Activated CD4-positive, alpha-beta T cell treated with anti-CD3 and anti-CD28 coated beads, Interleukin-2, amount 10 ng/mL, durations not matched to agents 7 days and 5 days (primary cell): ENCODE measurements around the gene ZFPM1. TPM values are rescaled to one million over a fixed set of nuclear protein-coding genes. Genes with fewer than 3 reads are reported as not detected.

ENCODE experiments used
- CTCF ChIA-PET: fragments of 350-600 bp; sonication (Branson Sonifier 250); formaldehyde crosslinking; loops from one replicate; lab custom pipeline; 2021; ENCODE audit warnings: antibody characterized with exemption; lab: Charles Lee
- POLR2A ChIA-PET: fragments of 350-600 bp; sonication (Branson Sonifier 250); formaldehyde crosslinking; loops from one replicate; lab custom pipeline; 2021; ENCODE audit warnings: antibody characterized with exemption; lab: Charles Lee
- DNase-seq: peaks from one replicate; pipeline ENCODE4 v3.0.0-alpha.2; 2020
- H3K27ac Mint-ChIP-seq: one replicate; pipeline ENCODE4 v1.8.0; 2021; ENCODE audit warnings: mild to moderate bottlenecking, moderate library complexity, mixed read lengths
- H3K27me3 Mint-ChIP-seq: one replicate; pipeline ENCODE4 v1.8.0; 2021; ENCODE audit warnings: mixed read lengths
- H3K36me3 Mint-ChIP-seq: one replicate; pipeline ENCODE4 v1.8.0; 2021; ENCODE audit warnings: low read depth, mixed read lengths
- H3K4me1 Mint-ChIP-seq: one replicate; pipeline ENCODE4 v1.8.0; 2021; ENCODE audit warnings: mixed read lengths
- H3K4me3 Mint-ChIP-seq: one replicate; pipeline ENCODE4 v1.8.0; 2021; ENCODE audit warnings: mild to moderate bottlenecking, moderate library complexity, mixed read lengths
- H3K9me3 Mint-ChIP-seq: one replicate; pipeline ENCODE4 v1.8.0; 2021; ENCODE audit warnings: mixed read lengths
- total RNA-seq, 2 experiments: library from RNA; stranded (reverse); gene quantifications; one replicate each; pipeline ENCODE4 v1.2.3, GENCODE V29; 2021

The ZFPM1 gene
- total RNA-seq, 2 experiments from 2014 or later: 12.7 to 13.8 TPM

DNA sequence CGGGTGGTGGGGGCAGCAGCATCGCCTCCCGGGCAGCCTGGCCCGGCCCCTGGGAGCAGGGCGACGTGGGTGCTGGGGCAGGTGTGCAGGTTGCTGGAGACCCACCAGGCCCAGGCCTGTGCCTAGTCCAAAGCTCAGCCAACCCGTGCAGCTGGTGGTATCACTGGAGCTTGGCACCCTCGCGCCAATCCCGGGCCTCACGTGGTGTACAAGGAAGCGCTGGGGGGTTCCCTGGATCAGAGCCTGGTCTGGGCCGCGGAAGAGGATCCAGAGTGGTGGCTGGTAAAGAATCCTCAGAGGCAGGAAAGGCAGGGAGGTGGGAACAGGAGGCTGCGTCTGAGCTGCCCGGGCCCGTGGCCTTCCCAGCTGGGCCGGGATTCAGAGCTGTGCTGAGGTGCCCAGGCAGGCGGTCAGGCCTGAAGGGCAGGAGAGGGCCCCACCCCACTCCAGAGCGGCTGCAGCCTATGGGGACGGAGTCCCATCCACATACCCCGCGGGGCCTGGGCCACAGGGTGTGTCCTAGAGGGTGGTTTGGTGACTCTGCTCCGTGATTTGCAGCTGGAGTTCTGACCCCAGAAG lies 36.2 kb downstream of the ZFPM1 start:
- Mint-ChIP-seq H3K27me3 (no peaks in the 10 kb centered on the region), H3K4me3 (no peak overlapping the region), H3K36me3 (no peaks in the 10 kb centered on the region), H3K4me1 (no peaks in the 10 kb centered on the region), H3K27ac (no peak overlapping the region), H3K9me3 (no peaks in the 10 kb centered on the region)
- ChIA-PET POLR2A (interaction anchor here (0.6 kb wide), 1 partner anchor 8 kb away, joined by 5 read pairs; no protein-coding TSS in a partner anchor), CTCF (interaction anchor here (0.5 to 1.3 kb wide), 4 partner anchors 26 to 51 kb away, joined by 3 to 4 read pairs (median 3); no protein-coding TSS in a partner anchor)
- DNase-seq: no peak

DNA sequence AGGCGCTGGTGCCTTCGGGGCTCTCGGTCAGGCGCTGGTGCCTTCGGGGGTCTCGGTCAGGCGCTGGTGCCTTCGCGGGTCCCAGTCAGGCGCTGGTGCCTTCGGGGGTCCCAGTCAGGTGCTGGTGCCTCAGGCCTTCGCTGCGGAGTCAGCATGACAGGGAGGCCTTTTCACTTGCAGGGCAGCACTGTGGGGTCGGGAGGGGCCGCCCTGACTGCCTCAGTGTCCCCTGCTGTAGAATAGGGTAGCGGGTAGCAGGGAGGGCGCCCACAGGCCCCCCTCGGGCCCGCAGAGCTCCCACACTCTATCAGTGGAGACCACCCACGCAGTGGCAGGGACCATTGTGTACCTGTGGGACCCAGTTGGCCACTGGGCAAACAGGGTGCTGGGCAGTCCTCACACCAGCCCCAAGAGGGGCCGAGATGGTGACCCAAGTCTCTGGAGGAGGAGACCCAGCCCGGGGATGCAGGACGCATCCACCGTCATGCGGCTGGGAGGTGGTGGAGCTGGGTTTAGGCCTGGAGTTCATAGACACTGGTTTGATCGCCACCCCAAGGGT lies 38.0 kb downstream of the ZFPM1 start:
- H3K36me3 Mint-ChIP-seq: no peaks in the 10 kb centered on the region
- no peaks in the 10 kb centered on the region for H3K27me3 Mint-ChIP-seq
- no peak overlapping the region for H3K27ac Mint-ChIP-seq
- ChIA-PET POLR2A (no interaction called here), CTCF (interaction anchor here (0.5 kb wide), 1 partner anchor 59 kb away, joined by 3 read pairs; no protein-coding TSS in a partner anchor)
- DNase-seq: no peak
- no peak overlapping the region for H3K4me3 Mint-ChIP-seq
- no peaks in the 10 kb centered on the region for H3K4me1 Mint-ChIP-seq
- no peaks in the 10 kb centered on the region for H3K9me3 Mint-ChIP-seq

DNA sequence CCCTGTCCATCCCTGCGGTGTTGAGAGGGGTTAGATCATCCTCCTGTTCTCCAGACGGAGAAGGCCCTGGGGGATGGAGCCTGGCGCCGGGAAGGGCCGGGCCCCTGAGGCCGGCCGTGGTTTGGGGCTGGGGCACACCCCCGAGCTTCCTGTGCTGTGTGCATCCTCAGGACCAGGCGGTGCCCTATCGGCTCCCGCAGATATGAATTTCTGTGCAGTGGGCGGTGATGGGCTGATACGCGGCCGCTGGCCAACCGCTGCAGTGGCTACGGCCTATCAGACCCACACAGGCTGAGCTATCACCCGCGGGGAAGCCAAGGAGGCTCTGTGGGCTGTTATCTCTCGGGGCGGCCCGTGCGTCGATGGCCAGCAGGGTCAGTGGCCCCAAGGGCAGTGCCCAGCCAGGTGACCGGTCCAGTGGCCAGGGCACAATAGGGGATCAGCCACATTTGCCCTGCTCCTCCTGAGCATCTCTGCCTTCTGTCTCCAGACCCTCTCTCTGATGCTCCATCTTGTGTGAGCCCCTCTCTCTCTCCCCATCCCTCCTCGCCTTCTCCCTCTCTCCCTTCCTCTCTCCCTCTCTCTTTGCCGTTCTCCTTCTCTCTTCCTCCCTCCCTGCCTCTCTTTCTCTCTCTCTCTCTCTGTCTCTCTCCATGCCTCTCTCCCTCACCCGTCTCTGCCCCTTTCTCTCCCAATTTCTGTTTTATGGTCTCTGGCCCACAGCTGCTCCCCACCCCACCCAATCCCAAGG lies 38.7 kb downstream of the ZFPM1 start:
- H3K4me3 Mint-ChIP-seq: no peak overlapping the region
- no peaks in the 10 kb centered on the region for H3K9me3 Mint-ChIP-seq
- no peak overlapping the region for H3K27ac Mint-ChIP-seq
- CTCF ChIA-PET: interaction anchor here (0.6 to 0.9 kb wide), 2 partner anchors 25 to 842 kb away, joined by 3 read pairs; no protein-coding TSS in a partner anchor
- no peaks in the 10 kb centered on the region for H3K27me3 Mint-ChIP-seq
- no peak for DNase-seq
- no peaks in the 10 kb centered on the region for H3K36me3 Mint-ChIP-seq
- H3K4me1 Mint-ChIP-seq: no peaks in the 10 kb centered on the region
- POLR2A ChIA-PET: no interaction called here

- CTCF ChIA-PET: interaction anchor here (0.7 kb wide), 1 partner anchor 39 kb away, joined by 3 read pairs; no protein-coding TSS in a partner anchor
- no peak for DNase-seq
- Mint-ChIP-seq H3K27ac (no peak overlapping the region), H3K4me3 (no peak overlapping the region), H3K27me3 (no peaks in the 10 kb centered on the region), H3K9me3 (no peaks in the 10 kb centered on the region), H3K36me3 (no peaks in the 10 kb centered on the region), H3K4me1 (no peaks in the 10 kb centered on the region)
- POLR2A ChIA-PET: no interaction called here
Measured at GRCh38 chr16:88493879-88494278, 40.8 kb downstream of the ZFPM1 start.

DNA sequence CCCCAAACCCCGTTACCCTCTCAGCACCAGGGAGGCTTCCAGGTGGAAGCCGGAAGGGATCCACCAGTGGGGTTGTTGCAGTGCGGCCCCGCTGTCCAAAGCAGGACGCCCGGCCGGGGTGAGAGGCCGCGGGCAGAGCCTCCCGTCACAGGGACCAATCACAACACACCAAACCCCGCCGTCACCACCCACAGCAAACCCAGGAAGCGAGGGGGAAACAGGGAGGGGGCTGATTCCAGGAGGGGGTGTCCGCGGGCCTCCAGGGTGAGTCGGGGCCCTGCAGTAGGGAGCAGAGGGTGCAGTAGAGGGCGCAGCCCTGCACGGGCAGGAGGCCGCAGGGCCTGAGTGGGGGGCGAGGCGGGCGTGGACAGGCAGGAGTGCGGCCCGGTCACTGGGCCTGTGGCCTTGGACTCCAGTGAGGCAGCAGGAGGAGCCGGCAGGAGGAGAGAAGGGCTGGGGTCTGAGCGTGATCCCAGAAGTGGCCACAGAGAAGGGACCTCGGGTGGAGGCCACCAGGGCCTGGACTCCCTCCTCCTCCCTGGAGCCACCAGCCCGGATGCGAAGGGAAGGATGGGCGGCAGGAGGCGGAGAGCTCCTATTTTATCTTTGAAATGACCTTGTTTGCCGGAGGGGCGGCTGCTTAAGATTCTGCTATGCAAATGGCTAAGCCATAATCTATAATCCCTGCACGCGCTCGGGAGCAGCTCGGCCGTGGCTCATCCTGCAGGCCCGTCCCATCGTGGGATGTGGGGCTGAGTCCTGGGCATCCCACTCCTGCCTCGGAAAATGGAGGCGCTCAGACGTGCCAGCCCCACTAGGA lies 41.5 kb downstream of the ZFPM1 start:
- H3K4me1 Mint-ChIP-seq: no peaks in the 10 kb centered on the region
- ChIA-PET POLR2A (no interaction called here), CTCF (interaction anchor here (0.7 kb wide), 1 partner anchor 40 kb away, joined by 3 read pairs; no protein-coding TSS in a partner anchor)
- no peaks in the 10 kb centered on the region for H3K36me3 Mint-ChIP-seq
- no peaks in the 10 kb centered on the region for H3K9me3 Mint-ChIP-seq
- no peaks in the 10 kb centered on the region for H3K27me3 Mint-ChIP-seq
- no peak for DNase-seq
- H3K4me3 Mint-ChIP-seq: no peak overlapping the region
- H3K27ac Mint-ChIP-seq: no peak overlapping the region

DNA sequence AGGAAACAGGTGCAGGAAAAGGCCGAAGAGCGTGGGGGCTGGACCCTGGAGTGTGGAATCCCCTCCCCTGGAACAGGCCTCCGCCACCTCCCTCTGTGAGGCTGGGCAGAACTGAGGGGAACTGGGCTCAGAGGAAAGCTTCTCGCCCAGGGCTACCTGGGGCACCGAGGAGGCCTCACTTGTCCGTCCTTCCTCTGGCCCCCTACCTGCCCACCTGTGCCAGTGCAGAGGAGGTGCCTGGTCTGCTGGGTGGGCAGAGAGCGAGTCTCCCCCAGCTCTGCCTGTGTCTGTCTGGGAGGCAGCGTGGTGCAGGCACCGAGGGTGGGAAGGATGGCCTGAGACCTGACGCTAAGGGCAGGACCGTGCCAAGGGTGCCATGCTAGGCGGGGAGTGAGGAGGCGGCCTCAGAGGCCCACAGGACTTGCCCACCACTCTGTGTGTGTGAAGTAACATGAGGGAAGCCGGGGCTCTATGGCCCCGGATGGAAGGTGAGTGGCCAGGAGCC lies 42.2 kb downstream of the ZFPM1 start:
- Mint-ChIP-seq H3K4me1 (no peaks in the 10 kb centered on the region), H3K4me3 (no peak overlapping the region), H3K27me3 (no peaks in the 10 kb centered on the region), H3K36me3 (no peaks in the 10 kb centered on the region), H3K9me3 (no peaks in the 10 kb centered on the region), H3K27ac (no peak overlapping the region)
- DNase-seq: no peak
- ChIA-PET POLR2A (no interaction called here), CTCF (no interaction called here)

- Mint-ChIP-seq H3K27me3 (no peaks in the 10 kb centered on the region), H3K9me3 (no peaks in the 10 kb centered on the region), H3K4me1 (no peaks in the 10 kb centered on the region), H3K36me3 (no peaks in the 10 kb centered on the region), H3K4me3 (no peak overlapping the region), H3K27ac (no peak overlapping the region)
- ChIA-PET POLR2A (no interaction called here), CTCF (interaction anchor here (1.1 kb wide), 1 partner anchor 10 kb away, joined by 4 read pairs; no protein-coding TSS in a partner anchor)
- no peak for DNase-seq
Measured at GRCh38 chr16:88497561-88498462, 44.7 kb downstream of the ZFPM1 start.

- no peaks in the 10 kb centered on the region for H3K36me3 Mint-ChIP-seq
- POLR2A ChIA-PET: no interaction called here
Measured at GRCh38 chr16:88498576-88499208, 45.6 kb downstream of the ZFPM1 start.

GRCh38 chr16:88499292-88499691 lies 46.2 kb downstream of the ZFPM1 start:
- ChIA-PET CTCF (no interaction called here), POLR2A (no interaction called here)
- no peak for DNase-seq

More at GRCh38 chr16:88498576-88499208, 45.6 kb downstream of the ZFPM1 start:
- H3K27me3 Mint-ChIP-seq: no peaks in the 10 kb centered on the region
- H3K9me3 Mint-ChIP-seq: no peaks in the 10 kb centered on the region
- H3K4me3 Mint-ChIP-seq: no peak overlapping the region
- no peak for DNase-seq
- H3K27ac Mint-ChIP-seq: no peak overlapping the region
- no peaks in the 10 kb centered on the region for H3K4me1 Mint-ChIP-seq
- CTCF ChIA-PET: no interaction called here

GRCh38 chr16:88499836-88500251 lies 46.8 kb downstream of the ZFPM1 start:
- ChIA-PET CTCF (no interaction called here), POLR2A (no interaction called here)
- no peaks in the 10 kb centered on the region for H3K27me3 Mint-ChIP-seq
- no peak overlapping the region for H3K27ac Mint-ChIP-seq
- H3K4me3 Mint-ChIP-seq: no peak overlapping the region
- H3K4me1 Mint-ChIP-seq: no peaks in the 10 kb centered on the region
- no peaks in the 10 kb centered on the region for H3K36me3 Mint-ChIP-seq
- DNase-seq: no peak
- no peaks in the 10 kb centered on the region for H3K9me3 Mint-ChIP-seq

More at GRCh38 chr16:88499292-88499691, 46.2 kb downstream of the ZFPM1 start:
- Mint-ChIP-seq H3K4me3 (no peak overlapping the region), H3K4me1 (no peaks in the 10 kb centered on the region), H3K9me3 (no peaks in the 10 kb centered on the region), H3K27ac (no peak overlapping the region), H3K27me3 (no peaks in the 10 kb centered on the region), H3K36me3 (no peaks in the 10 kb centered on the region)

DNA sequence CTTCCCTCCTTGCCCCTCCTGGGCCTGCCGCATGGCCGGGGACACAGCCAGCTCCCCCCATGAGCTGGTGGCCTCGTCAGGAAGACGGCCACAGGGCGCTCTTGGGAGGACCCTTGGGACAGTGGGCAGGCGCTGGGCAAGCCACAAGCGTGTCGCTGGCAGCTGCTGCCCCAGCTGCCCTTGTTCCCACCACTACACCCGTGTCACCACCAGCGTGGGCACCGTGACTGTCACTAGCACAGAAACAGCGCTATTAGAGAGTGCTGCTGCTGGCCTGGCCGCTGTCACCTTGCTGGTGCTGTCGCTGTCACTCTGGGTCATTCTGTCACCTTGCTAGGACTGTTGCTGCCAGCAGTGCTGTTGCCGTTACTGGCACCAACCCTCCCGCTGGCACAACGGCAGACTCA lies 47.2 kb downstream of the ZFPM1 start:
- Mint-ChIP-seq H3K27me3 (no peaks in the 10 kb centered on the region), H3K27ac (no peak overlapping the region), H3K36me3 (no peaks in the 10 kb centered on the region), H3K4me3 (no peak overlapping the region), H3K4me1 (no peaks in the 10 kb centered on the region), H3K9me3 (no peaks in the 10 kb centered on the region)
- DNase-seq: no peak
- ChIA-PET POLR2A (no interaction called here), CTCF (no interaction called here)
